Measurements from ENCODE around the gene ANKRD23.

ANKRD23 gene

GRCh38 chr2:96881349-96882195, 37.8 kb upstream of the ANKRD23 start:
- TF ChIP-seq CTCF (IDR thresholded peaks at IDR 0.05; ENCODE audit: low read depth, low read length, missing control alignments) = no peak
- DNase-seq (ENCODE audit: low read depth) = no peak
- H3K4me3 ChIP-seq (ENCODE audit: low read depth, low read length) = no peak overlapping the region
- in situ Hi-C loops (cut with HindIII; ENCODE audit: low sequenced_read_pairs) = no loop called here

- DNase-seq (ENCODE audit: low read depth) = no peak
- in situ Hi-C loops (cut with HindIII; ENCODE audit: low sequenced_read_pairs) = no loop called here
- TF ChIP-seq CTCF (IDR thresholded peaks at IDR 0.05; ENCODE audit: low read depth, low read length, missing control alignments) = no peak
- H3K4me3 ChIP-seq (ENCODE audit: low read depth, low read length) = no peak overlapping the region
These were observed 37.1 kb upstream of the ANKRD23 start for GRCh38 chr2:96880891-96881273.

- no peak for TF ChIP-seq CTCF (IDR thresholded peaks at IDR 0.05; ENCODE audit: low read depth, low read length, missing control alignments)
- no peak for DNase-seq (ENCODE audit: low read depth)
- in situ Hi-C loops (cut with HindIII; ENCODE audit: low sequenced_read_pairs) = no loop called here
- H3K4me3 ChIP-seq (ENCODE audit: low read depth, low read length) = no peak overlapping the region
These were observed 35.8 kb upstream of the ANKRD23 start for GRCh38 chr2:96879545-96880040.

- no peak overlapping the region for H3K4me3 ChIP-seq (ENCODE audit: low read depth, low read length)
- TF ChIP-seq CTCF (IDR thresholded peaks at IDR 0.05; ENCODE audit: low read depth, low read length, missing control alignments) = no peak
These were observed 35.1 kb upstream of the ANKRD23 start for GRCh38 chr2:96878796-96879544.

GRCh38 chr2:96878171-96878570, 34.4 kb upstream of the ANKRD23 start:
- no peak for TF ChIP-seq CTCF (IDR thresholded peaks at IDR 0.05; ENCODE audit: low read depth, low read length, missing control alignments)
- no peak for DNase-seq (ENCODE audit: low read depth)
- no peak overlapping the region for H3K4me3 ChIP-seq (ENCODE audit: low read depth, low read length)
- in situ Hi-C loops (cut with HindIII; ENCODE audit: low sequenced_read_pairs) = no loop called here

More at GRCh38 chr2:96878796-96879544, 35.1 kb upstream of the ANKRD23 start:
- in situ Hi-C loops (cut with HindIII; ENCODE audit: low sequenced_read_pairs) = no loop called here
- no peak for DNase-seq (ENCODE audit: low read depth)

- no peak for TF ChIP-seq CTCF (IDR thresholded peaks at IDR 0.05; ENCODE audit: low read depth, low read length, missing control alignments)
- no peak overlapping the region for H3K4me3 ChIP-seq (ENCODE audit: low read depth, low read length)
These were observed 33.8 kb upstream of the ANKRD23 start for GRCh38 chr2:96877631-96878092.

More at GRCh38 chr2:96877631-96878092, 33.8 kb upstream of the ANKRD23 start:
- in situ Hi-C loops (cut with HindIII; ENCODE audit: low sequenced_read_pairs) = no loop called here
- DNase-seq (ENCODE audit: low read depth) = no peak
